BLaER1 (cell line): ENCODE measurements around the gene GSG1L.
A peak's percentile ranks its signal among the peaks of the same experiment; 100 is the strongest.
"Not testable (repeated sequence)": the region's sequence is repeated elsewhere in the genome, so short reads cannot be mapped to it uniquely, and the experiment has no call there.

Experiments used
- H3K27ac ChIP-seq: shearing (Covaris generic); formaldehyde crosslinking; 2 replicates; pipeline ENCODE4 v1.8.1; 2022
- H3K27me3 ChIP-seq: shearing (Covaris generic); formaldehyde crosslinking; 2 replicates; pipeline ENCODE4 v1.8.1; 2022
- H3K36me3 ChIP-seq: shearing (Covaris generic); formaldehyde crosslinking; 2 replicates; pipeline ENCODE4 v1.8.1; 2022
- H3K4me1 ChIP-seq: shearing (Covaris generic); formaldehyde crosslinking; 2 replicates; pipeline ENCODE4 v1.8.1; 2022
- H3K4me2 ChIP-seq: shearing (Covaris generic); formaldehyde crosslinking; 2 replicates; pipeline ENCODE4 v1.8.1; 2022
- H3K4me3 ChIP-seq: shearing (Covaris generic); formaldehyde crosslinking; 2 replicates; pipeline ENCODE4 v1.8.1; 2022
- H3K9ac ChIP-seq: shearing (Covaris generic); formaldehyde crosslinking; 2 replicates; pipeline ENCODE4 v1.8.1; 2022
- H3K9me3 ChIP-seq: shearing (Covaris generic); formaldehyde crosslinking; 2 replicates; pipeline ENCODE4 v1.8.1; 2022
- H4K20me1 ChIP-seq: shearing (Covaris generic); formaldehyde crosslinking; 2 replicates; pipeline ENCODE4 v1.8.1; 2022
- Cebpa-rat ChIP-seq: shearing (Covaris generic); IDR thresholded peaks from 2 replicates; pipeline ENCODE4 v1.8.1; 2022

Gene GSG1L

GRCh38 chr16:27752241-27752640, 311.3 kb downstream of the GSG1L start:
- H3K27ac ChIP-seq, result peak overlapping the region; percentile 73
- no peaks in the 10 kb centered on the region for H4K20me1 ChIP-seq
- H3K9ac ChIP-seq, result no peak overlapping the region
- H3K9me3 ChIP-seq, result no peaks in the 10 kb centered on the region
- no peak overlapping the region; the same call in 1 of the 2 replicates for H3K4me2 ChIP-seq
- no peak for TF ChIP-seq Cebpa-rat
- no peak overlapping the region for H3K4me3 ChIP-seq
- peaks cover 66% of the 10 kb centered on the region for H3K4me1 ChIP-seq
- peaks cover 15% of the 10 kb centered on the region for H3K36me3 ChIP-seq
- no peaks in the 10 kb centered on the region for H3K27me3 ChIP-seq

- no peaks in the 10 kb centered on the region for H3K9me3 ChIP-seq
- H3K4me3 ChIP-seq, result no peak overlapping the region
- no peak overlapping the region for H3K4me2 ChIP-seq
Observed at GRCh38 chr16:27751676-27752075, 311.8 kb downstream of the GSG1L start.

GRCh38 chr16:27751233-27751632, 312.3 kb downstream of the GSG1L start:
- H3K4me1 ChIP-seq, result peaks cover 56% of the 10 kb centered on the region
- H4K20me1 ChIP-seq, result no peaks in the 10 kb centered on the region
- peaks cover 15% of the 10 kb centered on the region for H3K36me3 ChIP-seq
- no peak overlapping the region for H3K9ac ChIP-seq
- H3K4me3 ChIP-seq, result no peak overlapping the region
- no peak for TF ChIP-seq Cebpa-rat
- H3K27ac ChIP-seq, result no peak overlapping the region
- H3K9me3 ChIP-seq, result no peaks in the 10 kb centered on the region
- H3K27me3 ChIP-seq, result no peaks in the 10 kb centered on the region
- no peak overlapping the region for H3K4me2 ChIP-seq

More at GRCh38 chr16:27751676-27752075, 311.8 kb downstream of the GSG1L start:
- H3K9ac ChIP-seq, result no peak overlapping the region
- peaks cover 61% of the 10 kb centered on the region for H3K4me1 ChIP-seq
- no peak overlapping the region; the same call in 1 of the 2 replicates for H3K27ac ChIP-seq
- peaks cover 15% of the 10 kb centered on the region for H3K36me3 ChIP-seq
- TF ChIP-seq Cebpa-rat, result no peak
- no peaks in the 10 kb centered on the region for H4K20me1 ChIP-seq
- H3K27me3 ChIP-seq, result no peaks in the 10 kb centered on the region

GRCh38 chr16:27749946-27750345, 313.6 kb downstream of the GSG1L start:
- Histone ChIP-seq H3K9ac (no peak overlapping the region), H3K9me3 (no peaks in the 10 kb centered on the region), H3K27me3 (no peaks in the 10 kb centered on the region), H3K4me1 (peaks cover 43% of the 10 kb centered on the region), H3K4me2 (no peak overlapping the region), H3K27ac (no peak overlapping the region), H3K36me3 (peaks cover 15% of the 10 kb centered on the region), H4K20me1 (no peaks in the 10 kb centered on the region), H3K4me3 (no peak overlapping the region)
- TF ChIP-seq Cebpa-rat, result no peak

GRCh38 chr16:27749547-27749875, 314.0 kb downstream of the GSG1L start:
- Histone ChIP-seq H3K27me3 (no peaks in the 10 kb centered on the region), H3K4me1 (peaks cover 39% of the 10 kb centered on the region), H3K36me3 (peaks cover 15% of the 10 kb centered on the region), H4K20me1 (no peaks in the 10 kb centered on the region), H3K4me2 (peak overlapping the region; percentile 54; the same call in 1 of the 2 replicates), H3K4me3 (no peak overlapping the region), H3K9ac (no peak overlapping the region), H3K27ac (no peak overlapping the region), H3K9me3 (no peaks in the 10 kb centered on the region)
- TF ChIP-seq Cebpa-rat, result no peak

- Histone ChIP-seq H3K27ac (no peak overlapping the region), H3K4me1 (peaks cover 34% of the 10 kb centered on the region), H3K27me3 (no peaks in the 10 kb centered on the region), H3K9ac (no peak overlapping the region), H3K9me3 (no peaks in the 10 kb centered on the region), H3K4me2 (peak overlapping the region; percentile 54), H3K36me3 (peaks cover 15% of the 10 kb centered on the region), H4K20me1 (no peaks in the 10 kb centered on the region), H3K4me3 (no peak overlapping the region)
- TF ChIP-seq Cebpa-rat, result no peak
Observed at GRCh38 chr16:27748868-27749546, 314.5 kb downstream of the GSG1L start.

- Histone ChIP-seq H3K4me1 (peaks cover 23% of the 10 kb centered on the region), H3K4me3 (no peak overlapping the region), H3K4me2 (no peak overlapping the region), H4K20me1 (no peaks in the 10 kb centered on the region), H3K27me3 (no peaks in the 10 kb centered on the region), H3K27ac (no peak overlapping the region), H3K9ac (no peak overlapping the region), H3K9me3 (no peaks in the 10 kb centered on the region), H3K36me3 (peaks cover 15% of the 10 kb centered on the region)
- no peak for TF ChIP-seq Cebpa-rat
Observed at GRCh38 chr16:27747946-27748345, 315.6 kb downstream of the GSG1L start.

GRCh38 chr16:27746076-27746855, 317.2 kb downstream of the GSG1L start:
- no peak for TF ChIP-seq Cebpa-rat
- Histone ChIP-seq H3K27ac (no peak overlapping the region), H3K4me2 (no peak overlapping the region), H3K27me3 (no peaks in the 10 kb centered on the region), H3K4me3 (no peak overlapping the region), H3K9ac (no peak overlapping the region), H3K9me3 (no peaks in the 10 kb centered on the region), H3K36me3 (peaks cover 18% of the 10 kb centered on the region), H3K4me1 (peaks cover 16% of the 10 kb centered on the region), H4K20me1 (no peaks in the 10 kb centered on the region)

- Histone ChIP-seq H3K9me3 (no peaks in the 10 kb centered on the region), H3K4me3 (no peak overlapping the region), H3K36me3 (peaks cover 22% of the 10 kb centered on the region), H3K27me3 (no peaks in the 10 kb centered on the region), H3K9ac (no peak overlapping the region), H3K27ac (no peak overlapping the region), H4K20me1 (no peaks in the 10 kb centered on the region), H3K4me1 (peaks cover 16% of the 10 kb centered on the region), H3K4me2 (no peak overlapping the region)
- TF ChIP-seq Cebpa-rat, result no peak
Observed at GRCh38 chr16:27745348-27745747, 318.2 kb downstream of the GSG1L start.

- Histone ChIP-seq H3K4me1 (peaks cover 10% of the 10 kb centered on the region), H3K4me3 (no peak overlapping the region), H3K27ac (no peak overlapping the region), H3K9me3 (no peaks in the 10 kb centered on the region), H4K20me1 (no peaks in the 10 kb centered on the region), H3K4me2 (no peak overlapping the region), H3K9ac (no peak overlapping the region), H3K36me3 (peaks cover 15% of the 10 kb centered on the region), H3K27me3 (no peaks in the 10 kb centered on the region)
- TF ChIP-seq Cebpa-rat, result no peak
Observed at GRCh38 chr16:27743963-27744362, 319.6 kb downstream of the GSG1L start.

GRCh38 chr16:27743001-27743400, 320.5 kb downstream of the GSG1L start:
- not testable (repeated sequence) for H4K20me1 ChIP-seq, H3K9ac ChIP-seq, H3K9me3 ChIP-seq, H3K27ac ChIP-seq, H3K27me3 ChIP-seq, H3K4me2 ChIP-seq, H3K4me1 ChIP-seq, H3K4me3 ChIP-seq
- peaks cover 15% of the 10 kb centered on the region for H3K36me3 ChIP-seq
